Panc1 (cell line): ENCODE data around the gene KMT2C.
"Not testable (repeated sequence)": the region's sequence is repeated elsewhere in the genome, so short reads cannot be mapped to it uniquely, and the experiment has no call there.

Source experiments
- POLR2AphosphoS5 ChIP-seq: IDR thresholded peaks from 2 replicates; pipeline ENCODE4 v1.6.1; 2012; ENCODE audit warnings: mild to moderate bottlenecking, low read depth, low read length, moderate library complexity
- SIN3A ChIP-seq: IDR thresholded peaks from 2 replicates; pipeline ENCODE4 v1.6.1; 2012; ENCODE audit warnings: low read depth, mild to moderate bottlenecking, low read length, moderate library complexity, borderline replicate concordance; ENCODE audit not compliant: insufficient read depth
- TCF7L2 ChIP-seq: IDR thresholded peaks from 2 replicates; pipeline ENCODE4 v1.6.1; 2011; ENCODE audit warnings: mild to moderate bottlenecking, low read depth, low read length, inconsistent platforms
- TF ChIP-seq, protein P1 (sequence below): fragments of 450-650 bp; IDR thresholded peaks from 2 replicates; pipeline ENCODE4 v1.5.1; 2017; ENCODE audit warnings: mild to moderate bottlenecking

DNA sequence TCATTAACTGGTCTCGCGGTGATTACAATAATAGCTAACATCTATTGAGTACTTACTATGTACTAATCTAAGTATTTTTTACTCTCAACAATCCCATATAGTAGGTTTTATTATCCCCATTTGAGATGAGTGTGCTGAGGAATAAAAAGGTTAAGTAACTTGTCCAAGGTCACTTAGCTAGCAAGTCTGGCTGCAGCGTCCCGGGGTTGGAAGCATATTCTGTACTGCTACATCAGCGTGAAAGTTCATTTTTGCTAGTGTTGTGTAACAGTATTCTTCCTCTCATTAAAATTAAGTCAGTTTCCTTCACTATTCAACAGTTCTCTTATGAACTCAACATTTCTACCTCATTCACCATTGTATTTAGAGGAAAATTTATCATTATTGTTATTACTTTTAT, 199.5 kb downstream of the KMT2C start:
- not testable (repeated sequence) for TF ChIP-seq POLR2AphosphoS5, TCF7L2, SIN3A
- TF ChIP-seq, protein P1, sequence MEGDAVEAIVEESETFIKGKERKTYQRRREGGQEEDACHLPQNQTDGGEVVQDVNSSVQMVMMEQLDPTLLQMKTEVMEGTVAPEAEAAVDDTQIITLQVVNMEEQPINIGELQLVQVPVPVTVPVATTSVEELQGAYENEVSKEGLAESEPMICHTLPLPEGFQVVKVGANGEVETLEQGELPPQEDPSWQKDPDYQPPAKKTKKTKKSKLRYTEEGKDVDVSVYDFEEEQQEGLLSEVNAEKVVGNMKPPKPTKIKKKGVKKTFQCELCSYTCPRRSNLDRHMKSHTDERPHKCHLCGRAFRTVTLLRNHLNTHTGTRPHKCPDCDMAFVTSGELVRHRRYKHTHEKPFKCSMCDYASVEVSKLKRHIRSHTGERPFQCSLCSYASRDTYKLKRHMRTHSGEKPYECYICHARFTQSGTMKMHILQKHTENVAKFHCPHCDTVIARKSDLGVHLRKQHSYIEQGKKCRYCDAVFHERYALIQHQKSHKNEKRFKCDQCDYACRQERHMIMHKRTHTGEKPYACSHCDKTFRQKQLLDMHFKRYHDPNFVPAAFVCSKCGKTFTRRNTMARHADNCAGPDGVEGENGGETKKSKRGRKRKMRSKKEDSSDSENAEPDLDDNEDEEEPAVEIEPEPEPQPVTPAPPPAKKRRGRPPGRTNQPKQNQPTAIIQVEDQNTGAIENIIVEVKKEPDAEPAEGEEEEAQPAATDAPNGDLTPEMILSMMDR: not testable (repeated sequence)
